Kidney (tissue), 14 donors: ENCODE measurements around the gene BCLAF3. TPM values are rescaled to one million over a fixed set of nuclear protein-coding genes. Genes with fewer than 3 reads are reported as not detected.

Experiments
- DNase-seq, 5 donors: peaks; one replicate each; pipeline ENCODE4 v3.0.0-alpha.2; 2013 to 2020
- FAIRE-seq: peaks from 2 replicates; lab custom pipeline; 2012; peaks lifted over from hg19 to GRCh38; lab: Jason Lieb, UNC
- H3K27ac ChIP-seq, 2 donors: one replicate each; pipeline ENCODE4 v1.7.0; 2013; ENCODE audit warnings: low read depth in 2 of 2, low read length in 2 of 2, inconsistent platforms in 1 of 2
- H3K27me3 ChIP-seq: one replicate; pipeline ENCODE4 v1.7.1; 2013; ENCODE audit warnings: low read length, inconsistent platforms; ENCODE audit not compliant: control insufficient read depth, insufficient read depth
- H3K36me3 ChIP-seq, 3 donors: one replicate each; pipeline versions ENCODE4 v1.7.0 to v1.7.1; 2013; ENCODE audit warnings: low read length in 3 of 3, control low read depth in 1 of 3, inconsistent platforms in 1 of 3; ENCODE audit not compliant: insufficient read depth in 3 of 3, control insufficient read depth in 2 of 3
- H3K4me1 ChIP-seq, 3 donors: one replicate each; pipeline versions ENCODE4 v1.7.0 to v1.7.1; 2013; ENCODE audit warnings: low read length in 3 of 3, inconsistent platforms in 1 of 3, low read depth in 1 of 3; ENCODE audit not compliant: control insufficient read depth in 2 of 3, insufficient read depth in 2 of 3
- H3K4me3 ChIP-seq, 3 donors: one replicate each; pipeline versions ENCODE4 v1.7.0 to v1.8.1; 2013; ENCODE audit warnings: low read length in 3 of 3, control low read depth in 1 of 3, inconsistent platforms in 1 of 3
- H3K9ac ChIP-seq, 3 donors: one replicate each; pipeline versions ENCODE4 v1.7.0 to v1.7.1; 2013; ENCODE audit warnings: low read length in 3 of 3, control low read depth in 1 of 3, inconsistent platforms in 1 of 3
- H3K9me3 ChIP-seq, 3 donors: one replicate each; pipeline versions ENCODE4 v1.7.0 to v1.7.1; 2013; ENCODE audit warnings: low read length in 3 of 3, control low read depth in 1 of 3, inconsistent platforms in 1 of 3; ENCODE audit not compliant: control insufficient read depth in 2 of 3, insufficient read depth in 1 of 3
- intact Hi-C: fragments of 100-400 bp; cut with DNase I; formaldehyde crosslinking; loops from one replicate; pipeline ENCODE4 v1.11.1; 2022
- polyA plus RNA-seq: library from polyadenylated mRNA; stranded (reverse); fragments of 350-450 nt; fragmentation: Illumina TruSeq; extraction: RNeasy Lipid Tissue Mini Kit (QIAGEN cat#74804); gene quantifications from one replicate; pipeline ENCODE4 v1.2.3, GENCODE V29; 2014; ENCODE audit warnings: low read depth, low replicate concordance; ENCODE audit not compliant: insufficient read depth
- total RNA-seq: library from RNA; stranded (reverse); fragmentation: NEBNext Ultra II Directional; extraction: Animal tissue kit (Norgen Biotek cat#: 25700); gene quantifications from one replicate; pipeline ENCODE4 v1.2.1, GENCODE V29; 2021
- TF ChIP-seq, protein P1 (sequence below): IDR thresholded peaks from 3 replicates; pipeline ENCODE4 v1.5.1; 2012; ENCODE audit warnings: mild to moderate bottlenecking, moderate library complexity, borderline replicate concordance; ENCODE audit not compliant: insufficient read depth; ENCODE audit errors: extremely low read depth
- donor health status: control.
- donor health status: control.
- donor health status: control.
- donor health status: control.
- donor health status: control.
- donor health status: DM: yes; HTN: yes; CAD: no.
- donor health status: Normal renal cell carcinoma (clear cell type).

BCLAF3 gene
- total and polyA plus RNA-seq, 2 donors from 2014 or later, result 3.1 to 17.2 TPM

DNA sequence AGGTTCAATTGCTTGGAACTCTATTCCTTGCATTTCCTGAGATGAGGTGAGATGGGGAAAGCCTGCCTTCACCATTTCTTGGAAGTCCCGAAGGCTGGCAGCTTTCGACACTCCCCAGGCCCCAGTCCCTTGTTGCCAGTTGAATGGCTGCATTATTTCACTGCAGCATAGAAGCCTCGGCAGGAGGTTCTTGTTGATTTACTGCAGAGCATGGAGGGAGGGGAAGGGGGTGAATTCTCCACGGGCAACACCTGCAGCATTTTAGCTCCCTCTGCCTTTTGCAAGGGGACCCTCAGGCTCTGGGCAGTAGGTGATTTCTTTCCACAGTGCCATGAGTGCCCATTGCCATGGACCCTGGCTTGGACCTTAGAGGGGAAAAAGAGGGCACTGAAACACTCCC lies 10.7 kb upstream of the BCLAF3 start:
- peaks cover 3% of the 10 kb centered on the region for H3K27me3 ChIP-seq
- DNase-seq (peak in 3 of 5 donors; percentile 10 to 17 (median 13)), FAIRE-seq (no peak)
- H3K4me1 ChIP-seq, result no peaks in the 10 kb centered on the region
- intact Hi-C loops, result no loop called here
- H3K27ac ChIP-seq, result no peak overlapping the region
- H3K4me3 ChIP-seq, result no peak overlapping the region
- no peaks in the 10 kb centered on the region for H3K9me3 ChIP-seq
- no peaks in the 10 kb centered on the region for H3K36me3 ChIP-seq
- no peak overlapping the region for H3K9ac ChIP-seq
- TF ChIP-seq, protein P1, sequence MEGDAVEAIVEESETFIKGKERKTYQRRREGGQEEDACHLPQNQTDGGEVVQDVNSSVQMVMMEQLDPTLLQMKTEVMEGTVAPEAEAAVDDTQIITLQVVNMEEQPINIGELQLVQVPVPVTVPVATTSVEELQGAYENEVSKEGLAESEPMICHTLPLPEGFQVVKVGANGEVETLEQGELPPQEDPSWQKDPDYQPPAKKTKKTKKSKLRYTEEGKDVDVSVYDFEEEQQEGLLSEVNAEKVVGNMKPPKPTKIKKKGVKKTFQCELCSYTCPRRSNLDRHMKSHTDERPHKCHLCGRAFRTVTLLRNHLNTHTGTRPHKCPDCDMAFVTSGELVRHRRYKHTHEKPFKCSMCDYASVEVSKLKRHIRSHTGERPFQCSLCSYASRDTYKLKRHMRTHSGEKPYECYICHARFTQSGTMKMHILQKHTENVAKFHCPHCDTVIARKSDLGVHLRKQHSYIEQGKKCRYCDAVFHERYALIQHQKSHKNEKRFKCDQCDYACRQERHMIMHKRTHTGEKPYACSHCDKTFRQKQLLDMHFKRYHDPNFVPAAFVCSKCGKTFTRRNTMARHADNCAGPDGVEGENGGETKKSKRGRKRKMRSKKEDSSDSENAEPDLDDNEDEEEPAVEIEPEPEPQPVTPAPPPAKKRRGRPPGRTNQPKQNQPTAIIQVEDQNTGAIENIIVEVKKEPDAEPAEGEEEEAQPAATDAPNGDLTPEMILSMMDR, result no peak

GRCh38 chrX:19991350-19991718 lies 473 bp upstream of the BCLAF3 start:
- H3K9me3 ChIP-seq, result peaks cover 0 to 2% (median 0%) of the 10 kb centered on the region in 3 donors
- H3K4me3 ChIP-seq, result peak overlapping the region; percentile 50 to 62 (median 56)
- H3K9ac ChIP-seq, result peak overlapping the region in 2 of 3 donors; percentile 12 to 46
- peak in 1 of 5 donors; percentile 29 for DNase-seq
- H3K36me3 ChIP-seq, result no peaks in the 10 kb centered on the region
- intact Hi-C loops, result no loop called here
- TF ChIP-seq, protein P1, result no peak
- FAIRE-seq, result no peak
- H3K27ac ChIP-seq, result peak overlapping the region in 1 of 2 donors; percentile 51
- peaks cover 0 to 7% (median 3%) of the 10 kb centered on the region in 3 donors for H3K4me1 ChIP-seq
- H3K27me3 ChIP-seq, result peaks cover 6% of the 10 kb centered on the region

- Histone ChIP-seq H3K9me3 (peaks cover 0 to 2% (median 0%) of the 10 kb centered on the region in 3 donors), H3K27ac (peak overlapping the region; percentile 17 to 69), H3K4me1 (peaks cover 0 to 7% (median 3%) of the 10 kb centered on the region in 3 donors), H3K4me3 (peak overlapping the region; percentile 56 to 72 (median 68)), H3K36me3 (no peaks in the 10 kb centered on the region), H3K27me3 (peaks cover 6% of the 10 kb centered on the region), H3K9ac (peak overlapping the region in 1 of 3 donors; percentile 46)
- TF ChIP-seq, protein P1, result no peak
- DNase-seq (peak in 2 of 5 donors; percentile 6 to 13), FAIRE-seq (no peak)
- intact Hi-C loops, result no loop called here
Observed at GRCh38 chrX:19990151-19990555, 708 bp downstream of the BCLAF3 start.

DNA sequence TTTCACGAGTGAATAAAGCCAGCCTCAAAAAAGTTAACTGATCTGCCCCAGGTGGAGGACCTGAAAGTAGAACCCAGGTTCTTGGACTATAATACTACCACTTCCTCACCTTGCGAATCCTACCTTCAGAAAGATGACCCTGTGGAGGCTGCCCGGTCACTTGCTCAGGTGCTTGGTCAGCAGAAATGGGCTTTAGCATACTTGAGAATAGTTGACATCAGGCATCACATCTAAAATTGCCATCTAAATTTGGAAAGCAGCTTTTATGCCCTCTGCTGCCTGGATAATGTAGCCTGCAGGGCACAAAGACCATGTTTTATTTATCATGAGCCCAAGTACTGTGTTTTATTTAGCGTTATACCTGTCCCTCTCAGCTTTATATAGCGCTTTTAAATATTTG lies 3.0 kb downstream of the BCLAF3 start:
- FAIRE-seq, result no peak
- no peak overlapping the region for H3K9ac ChIP-seq

More for the DNA sequence above, 3.0 kb downstream of the BCLAF3 start:
- Histone ChIP-seq H3K36me3 (no peaks in the 10 kb centered on the region), H3K4me3 (no peak overlapping the region), H3K27ac (no peak overlapping the region), H3K27me3 (peaks cover 4% of the 10 kb centered on the region), H3K4me1 (peaks cover 0 to 7% (median 3%) of the 10 kb centered on the region in 3 donors), H3K9me3 (peaks cover 0 to 2% (median 0%) of the 10 kb centered on the region in 3 donors)
- DNase-seq, result no peak
- intact Hi-C loops, result no loop called here
- TF ChIP-seq, protein P1, result no peak
